T-helper 17 cell (primary cell): ENCODE measurements around the gene AEN. TPM values are rescaled to one million over a fixed set of nuclear protein-coding genes. Genes with fewer than 3 reads are reported as not detected.

Experiments used
- ATAC-seq: fragments of 150-1000 bp; cut with Tn5 transposase; 2 replicates; pipeline ENCODE4 v1.10.0; 2021; ENCODE audit warnings: mild to moderate bottlenecking, moderate library complexity
- DNase-seq, 3 donors: peaks; one replicate each; pipeline versions ENCODE4 v3.0.0 to v3.0.0-alpha.2; 2020 to 2021
- H3K9me3 ChIP-seq: one replicate; pipeline ENCODE4 v1.7.0; 2013; ENCODE audit warnings: low read length, mild to moderate bottlenecking; ENCODE audit not compliant: control insufficient read depth, poor library complexity, severe bottlenecking
- H3K27ac Mint-ChIP-seq: one replicate; pipeline ENCODE4 v1.8.0; 2022; ENCODE audit warnings: mild to moderate bottlenecking, moderate library complexity, mixed read lengths
- H3K27me3 Mint-ChIP-seq: one replicate; pipeline ENCODE4 v1.8.0; 2022; ENCODE audit warnings: mixed read lengths
- H3K36me3 Mint-ChIP-seq: one replicate; pipeline ENCODE4 v1.8.0; 2022; ENCODE audit warnings: low read depth, mixed read lengths
- H3K4me1 Mint-ChIP-seq: one replicate; pipeline ENCODE4 v1.8.0; 2022; ENCODE audit warnings: mild to moderate bottlenecking, mixed read lengths
- H3K4me3 Mint-ChIP-seq: one replicate; pipeline ENCODE4 v1.8.0; 2022; ENCODE audit warnings: mild to moderate bottlenecking, moderate library complexity, mixed read lengths
- total RNA-seq, 4 donors: library from RNA in 2 of 4; stranded (reverse) in 2 of 4; gene quantifications; one replicate each; pipeline ENCODE4 v1.2.3 and lab custom pipeline; 2022 to 2026

The AEN gene
- total RNA-seq, 2 donors from 2014 or later = 32.2 to 41.0 TPM

GRCh38 chr15:88661761-88662556 lies 40.8 kb downstream of the AEN start:
- no peak overlapping the region for H3K27ac Mint-ChIP-seq

GRCh38 chr15:88663141-88663621 lies 42.0 kb downstream of the AEN start:
- Mint-ChIP-seq H3K27ac (peak overlapping the region; percentile 49), H3K4me1 (peaks cover 12% of the 10 kb centered on the region), H3K4me3 (peak overlapping the region; percentile 31), H3K36me3 (no peaks in the 10 kb centered on the region), H3K27me3 (peaks cover 8% of the 10 kb centered on the region)
- H3K9me3 ChIP-seq = no peaks in the 10 kb centered on the region
- no peak for DNase-seq
- no peak for ATAC-seq

More at GRCh38 chr15:88661761-88662556, 40.8 kb downstream of the AEN start:
- no peak overlapping the region for H3K4me3 Mint-ChIP-seq
- H3K9me3 ChIP-seq = no peaks in the 10 kb centered on the region
- H3K36me3 Mint-ChIP-seq = no peaks in the 10 kb centered on the region
- peaks cover 19% of the 10 kb centered on the region for H3K4me1 Mint-ChIP-seq
- DNase-seq = no peak
- H3K27me3 Mint-ChIP-seq = no peaks in the 10 kb centered on the region
- no peak for ATAC-seq

GRCh38 chr15:88664151-88664778 lies 43.1 kb downstream of the AEN start:
- ATAC-seq (peak; percentile 91), DNase-seq (peak in 1 of 3 donors; percentile 29)
- Mint-ChIP-seq H3K27ac (peak overlapping the region; percentile 49), H3K27me3 (peaks cover 8% of the 10 kb centered on the region), H3K4me1 (peaks cover 11% of the 10 kb centered on the region), H3K4me3 (no peak overlapping the region), H3K36me3 (no peaks in the 10 kb centered on the region)
- no peaks in the 10 kb centered on the region for H3K9me3 ChIP-seq

DNA sequence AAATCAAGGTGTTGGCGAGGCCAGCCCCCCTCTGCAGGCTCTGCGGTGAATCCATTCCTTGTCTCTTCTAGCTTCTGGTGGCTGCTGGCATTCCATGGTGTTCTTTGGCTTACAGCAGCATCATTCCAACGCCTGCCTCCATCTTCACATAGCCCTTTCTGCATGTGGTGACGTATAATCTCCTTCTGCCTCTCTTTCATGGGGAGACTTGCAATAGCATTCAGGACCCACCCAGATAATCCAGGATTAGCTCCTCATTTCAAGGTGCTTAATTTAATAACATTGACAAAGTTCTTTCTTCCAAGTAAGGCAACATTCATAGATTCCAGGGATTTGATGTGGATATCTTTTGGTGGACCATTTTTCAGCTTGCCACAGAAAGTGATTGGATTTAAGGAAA lies 53.5 kb downstream of the AEN start:
- ATAC-seq (no peak), DNase-seq (no peak)
- Mint-ChIP-seq H3K4me1 (no peaks in the 10 kb centered on the region), H3K27me3 (peaks cover 21% of the 10 kb centered on the region), H3K4me3 (no peak overlapping the region), H3K27ac (no peak overlapping the region), H3K36me3 (peaks cover 8% of the 10 kb centered on the region)
- H3K9me3 ChIP-seq = no peaks in the 10 kb centered on the region

GRCh38 chr15:88678755-88679154 lies 57.6 kb downstream of the AEN start:
- peaks cover 8% of the 10 kb centered on the region for H3K36me3 Mint-ChIP-seq
- H3K9me3 ChIP-seq = no peaks in the 10 kb centered on the region
- no peak overlapping the region for H3K27ac Mint-ChIP-seq
- DNase-seq (no peak), ATAC-seq (no peak)
- H3K4me1 Mint-ChIP-seq = no peaks in the 10 kb centered on the region
- H3K4me3 Mint-ChIP-seq = no peak overlapping the region
- H3K27me3 Mint-ChIP-seq = peaks cover 5% of the 10 kb centered on the region

DNA sequence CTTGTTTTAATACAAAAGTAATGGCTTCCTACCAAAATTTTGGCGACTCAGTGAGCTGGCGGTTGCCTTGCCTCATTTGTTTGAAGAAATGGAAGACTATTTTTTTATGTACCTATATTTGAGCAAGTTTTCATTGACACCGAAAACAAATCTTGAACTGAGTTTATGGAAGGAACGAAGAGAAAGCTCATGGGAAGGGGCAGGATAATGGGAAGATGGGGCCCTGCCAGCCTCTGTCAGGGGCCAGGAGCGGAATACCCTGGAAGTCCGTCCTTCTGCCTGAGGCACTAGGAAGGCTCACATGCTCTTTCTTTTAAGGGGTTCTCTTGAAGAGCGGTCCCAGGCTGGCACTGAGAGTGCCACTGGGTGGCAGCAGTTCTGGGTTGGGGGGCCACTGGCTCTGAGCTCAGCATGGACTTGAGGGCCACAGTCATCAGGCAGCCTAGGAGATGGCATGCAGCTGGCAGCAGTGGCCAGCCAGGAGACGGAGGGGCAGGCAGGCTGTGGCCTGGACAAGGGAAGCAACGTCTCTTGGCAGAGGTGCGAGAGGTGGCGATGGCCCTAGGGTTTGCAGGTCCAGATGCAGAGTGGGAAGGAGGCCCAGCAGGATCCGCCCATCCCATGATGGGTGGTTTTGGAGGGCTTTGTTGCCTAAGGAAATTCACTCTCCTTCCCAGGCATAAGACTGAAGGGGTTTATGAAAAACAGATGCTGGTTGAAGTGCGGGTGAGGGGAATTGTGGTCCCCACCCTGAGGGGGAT lies 59.3 kb downstream of the AEN start:
- Mint-ChIP-seq H3K27ac (no peak overlapping the region), H3K4me3 (no peak overlapping the region), H3K4me1 (no peaks in the 10 kb centered on the region), H3K27me3 (peaks cover 16% of the 10 kb centered on the region), H3K36me3 (peaks cover 8% of the 10 kb centered on the region)
- no peak for DNase-seq
- ATAC-seq = no peak
- H3K9me3 ChIP-seq = no peaks in the 10 kb centered on the region

- peaks cover 6% of the 10 kb centered on the region for H3K36me3 Mint-ChIP-seq
Measured at GRCh38 chr15:88681610-88682221, 60.6 kb downstream of the AEN start.

More at GRCh38 chr15:88681610-88682221, 60.6 kb downstream of the AEN start:
- Mint-ChIP-seq H3K27me3 (peaks cover 26% of the 10 kb centered on the region), H3K4me3 (no peak overlapping the region), H3K27ac (no peak overlapping the region), H3K4me1 (no peaks in the 10 kb centered on the region)
- no peak for DNase-seq
- H3K9me3 ChIP-seq = no peaks in the 10 kb centered on the region
- ATAC-seq = no peak

Other genes starting within 250 kb of the AEN start
- gene MRPL46, start 154.0 kb upstream of the AEN start, total RNA-seq = 10 to 100 TPM; 11.7 to 12.5 TPM
- gene MRPS11, start 153.6 kb upstream of the AEN start, total RNA-seq = 10 to 100 TPM; 18.6 to 19.3 TPM
- gene DET1, start 74.7 kb upstream of the AEN start, total RNA-seq = 1 to 10 TPM; 1.9 to 3.6 TPM
- 100 to 1,000 TPM; 124 to 141 TPM for gene ISG20, start 17.7 kb downstream of the AEN start, total RNA-seq
- gene ACAN, start 182.1 kb downstream of the AEN start, total RNA-seq = not detected